Left kidney (tissue), 2 donors: ENCODE measurements around the gene NLRP7. TPM values are rescaled to one million over a fixed set of nuclear protein-coding genes. Genes with fewer than 3 reads are reported as not detected.
"Not testable (repeated sequence)": the region's sequence is repeated elsewhere in the genome, so short reads cannot be mapped to it uniquely, and the experiment has no call there.

Experiments
- DNase-seq: peaks from one replicate; pipeline ENCODE4 v3.0.0-alpha.2; 2013
- polyA plus RNA-seq: library from polyadenylated mRNA; unstranded; fragments of 120-200 nt; gene quantifications from one replicate; pipeline ENCODE4 v1.2.1, GENCODE V29; 2013; ENCODE audit not compliant: insufficient read length

The NLRP7 gene
- polyA plus RNA-seq, 1 donor, result not detected

GRCh38 chr19:54919646-54920563 lies 27.4 kb downstream of the NLRP7 start:
- peak; percentile 6 for DNase-seq

DNA sequence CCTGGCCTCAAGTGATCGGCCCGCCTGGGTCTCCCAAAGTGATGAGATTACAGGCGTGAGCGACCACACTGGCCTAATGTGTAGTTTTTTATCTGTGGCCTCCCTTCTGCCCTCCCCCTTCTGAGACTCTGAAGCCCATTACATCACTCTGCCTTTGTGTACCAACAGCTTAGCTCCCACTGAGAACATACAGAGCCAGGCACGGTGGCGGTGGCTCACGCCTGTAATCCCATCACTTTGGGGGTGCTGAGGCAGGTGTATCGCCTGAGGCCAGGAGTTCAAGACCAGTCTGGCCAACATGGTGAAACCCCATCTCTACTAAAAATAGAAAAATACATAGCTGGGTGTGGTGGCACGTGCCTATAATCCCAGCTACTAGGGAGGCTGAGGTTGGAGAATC lies 28.8 kb downstream of the NLRP7 start:
- no peak for DNase-seq

DNA sequence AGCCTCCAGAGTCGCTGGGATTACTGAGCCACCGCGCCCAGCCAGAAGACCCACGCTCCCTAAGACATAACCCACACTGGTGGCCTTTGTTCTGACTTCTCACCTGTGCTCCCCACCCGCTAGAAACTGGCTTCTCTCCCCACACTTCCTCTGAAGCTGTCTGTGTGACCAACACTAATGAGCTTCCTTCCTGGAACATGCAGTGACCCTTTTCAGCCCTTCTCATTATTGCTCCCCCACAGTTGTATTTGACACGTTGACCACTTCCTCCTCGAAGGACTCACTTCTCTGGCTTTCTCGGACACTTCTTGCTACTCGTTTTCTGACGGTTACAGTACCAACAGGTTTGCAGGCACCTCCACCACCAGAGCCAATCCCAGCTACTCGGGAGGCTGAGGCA lies 30.5 kb downstream of the NLRP7 start:
- no peak for DNase-seq

- not testable (repeated sequence) for DNase-seq
Measured at GRCh38 chr19:54907899-54908298, 39.4 kb downstream of the NLRP7 start.

DNA sequence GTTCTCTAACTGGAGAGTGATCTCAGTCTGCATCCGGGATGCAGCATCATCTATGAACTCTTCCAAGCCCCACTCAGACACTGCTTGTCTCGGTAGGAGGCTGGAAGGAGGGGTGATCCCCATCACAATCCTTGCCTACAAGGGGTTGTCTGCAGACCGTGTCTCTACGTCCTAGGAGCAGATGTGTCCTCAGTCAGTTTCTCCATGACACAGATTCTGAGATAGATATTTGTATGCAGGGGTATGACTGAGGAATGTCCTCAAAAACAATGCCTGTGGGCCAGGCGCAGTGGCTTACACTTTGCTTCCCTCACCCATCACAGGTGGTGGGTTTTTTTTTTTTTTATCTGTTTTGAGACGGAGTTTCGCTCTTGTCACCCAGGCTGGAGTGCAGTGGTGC lies 40.5 kb downstream of the NLRP7 start:
- no peak for DNase-seq

DNA sequence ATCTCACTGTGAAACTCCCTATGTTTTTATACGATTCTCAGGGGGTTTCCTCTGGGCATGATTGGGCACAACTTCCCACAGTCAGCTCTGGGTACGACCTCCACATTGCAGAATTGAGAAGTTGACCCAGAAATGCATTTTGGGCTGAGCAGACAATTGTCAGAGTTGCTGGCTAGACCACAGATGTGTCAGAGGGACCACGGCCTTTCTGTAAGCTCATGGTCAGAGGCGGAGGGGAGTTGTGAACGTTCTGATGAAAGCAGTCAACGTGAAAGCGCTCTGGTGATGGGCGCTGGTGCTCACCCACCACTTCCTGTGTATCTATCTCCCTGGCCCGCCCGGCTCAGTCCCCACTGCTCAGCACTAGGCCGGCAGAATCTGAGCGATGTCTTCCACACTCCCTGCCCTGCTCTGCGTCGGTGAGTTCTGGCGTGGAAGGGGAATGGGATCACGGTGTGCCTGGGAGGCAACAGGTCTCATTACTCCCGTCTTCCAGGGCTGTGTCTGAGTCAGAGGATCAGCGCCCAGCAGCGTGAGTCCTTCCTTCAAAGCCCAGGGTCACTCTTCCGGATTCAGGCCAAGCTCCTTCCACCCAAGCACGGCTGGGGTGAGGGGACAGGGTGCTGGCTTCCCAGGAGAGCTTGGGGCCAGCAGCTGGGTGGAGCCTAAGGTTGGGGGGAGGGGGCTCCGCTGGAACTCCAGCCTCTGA lies 41.4 kb downstream of the NLRP7 start, which contains the start of gene NCR1:
Gene NCR1 (plus strand): TSS at position 346 of the 709 bp plus-strand sequence. CDS start 40 bp downstream, at position 386.
- DNase-seq, result no peak

DNA sequence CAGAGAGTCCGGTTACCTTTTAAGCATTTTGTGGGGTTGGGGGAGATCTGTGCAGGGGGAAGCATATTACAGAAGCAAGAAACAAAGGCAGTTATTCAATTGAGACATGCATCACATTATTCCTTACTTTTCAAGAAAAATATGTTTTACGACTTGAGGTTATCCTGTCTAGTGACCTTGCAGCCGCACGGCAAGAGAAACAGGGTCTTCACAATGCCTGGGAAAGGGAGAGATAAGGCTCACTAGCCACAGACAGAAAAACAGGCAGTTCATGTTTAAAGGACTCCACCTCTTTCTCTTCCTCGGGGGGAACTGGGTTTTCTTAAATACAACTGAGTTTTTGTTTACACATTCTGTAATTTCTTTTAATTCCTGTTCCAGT lies 41.9 kb downstream of the NLRP7 start:
- DNase-seq, result no peak

GRCh38 chr19:54904261-54904660 lies 43.1 kb downstream of the NLRP7 start:
- not testable (repeated sequence) for DNase-seq

DNA sequence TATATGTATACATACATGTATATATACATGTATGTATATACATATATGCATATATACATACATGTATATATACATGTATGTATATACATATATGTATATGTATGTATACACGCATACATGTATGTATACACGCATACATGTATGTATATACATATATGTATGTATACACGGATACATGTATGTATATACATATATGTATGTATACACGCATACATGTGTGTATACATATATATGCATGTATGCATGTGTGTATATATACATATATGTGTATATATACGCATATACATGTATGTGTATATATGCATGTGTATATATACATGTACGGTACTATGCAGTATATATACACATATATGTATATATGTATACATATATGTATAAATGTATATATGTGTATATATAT lies 44.0 kb downstream of the NLRP7 start:
- no peak for DNase-seq

- no peak for DNase-seq
Measured at GRCh38 chr19:54902061-54902460, 45.3 kb downstream of the NLRP7 start.

GRCh38 chr19:54901153-54901552 lies 46.2 kb downstream of the NLRP7 start:
- not testable (repeated sequence) for DNase-seq

DNA sequence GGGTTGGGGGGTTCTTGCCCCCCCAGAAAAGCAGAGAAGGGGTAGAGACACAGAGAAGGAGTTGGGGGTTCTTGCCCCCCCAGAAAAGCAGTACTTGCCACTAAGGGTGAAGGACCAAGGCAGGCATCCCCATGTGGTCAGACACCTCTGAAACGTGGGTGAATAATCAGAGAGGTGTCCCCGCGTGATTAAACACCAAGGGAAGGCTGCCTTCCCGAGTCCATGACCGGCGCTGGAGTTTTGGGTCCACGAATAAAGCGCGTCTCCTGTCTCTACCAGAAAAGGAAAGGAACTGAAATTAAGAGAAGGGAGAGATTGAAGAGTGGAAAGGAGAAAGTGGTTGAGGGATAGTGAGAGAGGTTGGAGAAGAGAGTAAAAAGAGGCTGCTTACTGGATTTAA lies 47.7 kb downstream of the NLRP7 start:
- DNase-seq, result not testable (repeated sequence)

DNA sequence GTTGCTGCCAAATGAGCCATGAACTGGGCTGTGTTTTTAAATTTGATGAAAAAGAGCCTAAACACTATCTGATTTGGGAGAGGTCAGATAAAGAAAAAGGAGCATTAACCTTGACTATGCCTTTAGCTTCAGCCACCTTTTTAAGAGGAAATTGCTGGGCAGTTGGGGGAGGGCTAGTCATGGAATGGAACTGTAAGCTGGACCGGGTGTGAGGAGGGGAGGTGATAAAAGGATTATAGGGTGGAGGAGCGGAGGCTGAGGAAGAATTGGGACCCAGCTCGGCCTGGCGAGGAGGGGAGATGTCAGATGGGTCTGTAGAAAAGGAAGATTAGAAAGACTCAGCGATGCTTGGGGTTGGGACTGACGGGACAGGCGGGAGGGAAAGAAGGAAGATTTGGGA lies 48.6 kb downstream of the NLRP7 start:
- DNase-seq, result not testable (repeated sequence)

GRCh38 chr19:54896036-54896435 lies 51.3 kb downstream of the NLRP7 start:
- no peak for DNase-seq

GRCh38 chr19:54894106-54894505 lies 53.2 kb downstream of the NLRP7 start:
- not testable (repeated sequence) for DNase-seq

DNA sequence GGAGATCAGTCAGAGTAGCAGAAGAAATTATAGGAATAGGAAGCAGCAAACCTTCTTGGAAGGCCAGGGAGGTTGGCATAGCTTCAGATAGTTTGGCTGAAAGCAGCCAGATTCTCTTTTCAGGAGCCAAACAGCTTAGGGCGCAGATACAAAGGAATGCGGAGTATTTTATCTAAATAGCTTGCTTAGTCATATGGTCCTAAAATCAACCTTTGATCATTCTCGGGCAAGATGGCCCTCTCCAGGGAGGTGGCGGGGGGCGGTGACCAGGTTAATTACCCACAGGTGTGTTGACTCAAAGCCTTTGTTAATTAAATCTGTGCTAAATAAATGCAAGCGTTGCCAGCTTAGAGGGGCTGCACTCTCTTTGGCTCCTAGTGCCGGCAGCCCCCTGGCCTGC lies 53.9 kb downstream of the NLRP7 start:
- DNase-seq, result no peak

GRCh38 chr19:54889566-54889965 lies 57.8 kb downstream of the NLRP7 start:
- DNase-seq, result no peak

DNA sequence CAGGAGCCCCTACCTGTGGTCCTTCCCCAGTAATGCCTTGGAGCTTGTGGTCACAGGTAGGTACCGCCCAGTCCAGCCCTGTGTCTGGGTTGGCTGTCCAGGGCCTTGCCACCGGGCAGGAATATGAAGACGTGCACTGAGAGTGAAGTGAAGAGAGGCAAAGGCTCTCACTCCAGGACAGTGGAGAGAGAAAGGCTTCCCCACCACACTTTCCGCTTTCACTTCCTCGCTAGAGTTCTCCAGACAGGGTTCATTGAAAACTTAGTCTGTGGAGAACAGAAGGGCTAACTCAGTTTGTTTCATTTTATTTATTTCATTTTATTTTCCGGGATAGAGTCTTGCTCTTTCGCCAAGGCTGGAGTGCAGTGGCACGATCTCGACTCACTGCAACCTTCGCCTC lies 59.1 kb downstream of the NLRP7 start:
- no peak for DNase-seq

DNA sequence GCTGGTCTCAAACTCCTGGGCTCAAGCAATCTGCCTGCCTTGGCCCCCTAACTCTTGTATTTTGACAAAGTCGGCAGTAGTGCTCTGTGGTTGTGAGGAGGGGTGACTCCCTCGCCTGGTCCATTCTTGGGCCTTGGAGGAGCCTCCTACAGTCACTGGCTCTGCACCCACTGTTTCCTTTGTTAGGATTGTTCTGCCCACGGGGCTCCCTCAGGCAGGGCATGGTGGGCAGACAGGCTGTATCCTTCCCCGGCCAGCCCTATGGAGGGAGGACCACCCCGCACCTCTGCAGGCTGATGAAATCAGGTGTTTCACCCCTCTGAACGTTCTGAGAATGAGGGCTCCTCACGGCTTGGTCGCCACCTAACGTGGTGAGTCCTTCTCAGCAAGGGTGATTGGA lies 64.1 kb downstream of the NLRP7 start:
- no peak for DNase-seq

DNA sequence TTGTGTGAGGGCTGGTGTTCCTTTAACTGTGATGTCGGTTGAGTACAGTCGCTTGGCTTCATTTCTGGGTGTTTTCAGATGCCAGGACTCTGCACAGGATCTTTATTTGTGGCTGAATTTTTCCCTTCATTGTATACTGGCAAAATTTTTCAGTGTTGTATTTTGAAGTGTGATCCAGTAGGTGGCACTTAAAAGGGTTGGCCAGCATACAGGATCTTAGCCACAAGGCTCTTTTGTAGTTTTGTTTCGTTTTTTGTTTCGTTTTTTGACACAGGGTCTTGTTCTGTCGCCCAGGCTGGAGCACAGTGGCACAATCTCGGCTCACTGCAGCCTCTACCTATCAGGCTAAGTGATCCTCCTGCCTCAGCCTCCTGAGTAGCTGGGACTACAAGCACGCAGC lies 64.6 kb downstream of the NLRP7 start:
- no peak for DNase-seq

DNA sequence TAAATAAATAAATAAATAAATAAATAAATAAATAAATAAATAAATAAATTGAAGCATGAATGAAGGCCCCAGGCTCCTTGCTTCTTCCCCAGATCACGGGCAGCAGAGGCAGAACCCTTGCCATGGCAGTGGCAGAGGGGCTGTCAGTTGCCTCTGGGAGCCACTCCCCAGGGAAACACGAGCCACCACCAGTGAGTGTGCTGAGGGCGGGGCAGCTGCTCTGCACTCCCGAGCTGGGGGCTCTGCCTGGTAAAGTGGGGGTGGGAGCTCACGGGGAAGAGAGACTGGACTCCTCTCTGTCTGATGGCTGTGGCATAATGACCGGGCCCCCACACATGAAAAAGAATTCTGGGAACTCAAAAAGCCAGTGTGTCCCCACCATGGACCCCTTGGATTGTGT lies 65.4 kb downstream of the NLRP7 start:
- DNase-seq, result no peak

DNA sequence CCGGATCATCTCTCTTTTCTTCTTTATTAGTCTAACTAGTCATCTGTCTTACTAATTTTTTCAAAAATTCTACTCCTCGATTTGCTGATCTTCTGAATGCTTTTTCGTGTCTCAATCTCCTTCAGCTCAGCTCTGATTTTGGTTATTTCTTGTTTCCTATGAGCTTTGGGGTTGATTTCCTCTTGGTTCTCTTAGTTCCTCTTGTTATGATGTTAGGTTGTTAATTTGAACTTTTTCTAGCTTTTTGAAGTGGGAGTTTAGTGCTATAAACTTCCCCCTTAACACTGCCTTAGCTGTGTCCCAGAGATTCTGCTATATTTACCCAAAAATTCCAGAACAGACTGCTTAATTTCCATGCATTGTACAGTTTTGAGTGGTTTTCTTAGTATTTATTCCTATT lies 69.9 kb downstream of the NLRP7 start:
- DNase-seq, result no peak

- no peak for DNase-seq
Measured at GRCh38 chr19:54875506-54875905, 71.8 kb downstream of the NLRP7 start.
